A549 (cell line): ENCODE data around the gene RERE. TPM values are rescaled to one million over a fixed set of nuclear protein-coding genes. Genes with fewer than 3 reads are reported as not detected.
A peak's percentile ranks its signal among the peaks of the same experiment; 100 is the strongest.

ENCODE experiments used
- ATAC-seq, 2 experiments: fragments of 200-7000 bp in 1 of 2; fragments of >200 bp in 1 of 2; cut with Nextera tagmentation in 1 of 2; cut with Tn5 transposase in 1 of 2; 3 replicates each; pipeline versions ENCODE4 v1.8.0 to v1.9.1; 2018 to 2020; ENCODE audit warnings: mild to moderate bottlenecking in 1 of 2, moderate library complexity in 1 of 2
- CTCF ChIA-PET: fragments of 300-600 bp; sonication (Branson Sonifier 250); formaldehyde crosslinking; extraction: SDS; loops from one replicate; lab custom pipeline; 2021; ENCODE audit warnings: antibody characterized with exemption, inconsistent platforms; lab: Yijun Ruan, JAX
- POLR2A ChIA-PET: fragments of 350-600 bp; formaldehyde crosslinking; extraction: SDS; loops from one replicate; lab custom pipeline; 2021; ENCODE audit warnings: antibody characterized with exemption, inconsistent platforms; lab: Yijun Ruan, JAX
- DNase-seq, 2 experiments: peaks; one replicate each; pipeline versions ENCODE4 v3.0.0 to v3.0.0-alpha.2; 2011 to 2016; ENCODE audit warnings: low read depth in 1 of 2, low spot score in 1 of 2
- FAIRE-seq: peaks from 2 replicates; lab custom pipeline; 2011; peaks lifted over from hg19 to GRCh38; lab: Jason Lieb, UNC
- H3K27ac ChIP-seq, 2 experiments: fragments of >200 bp; sonication (Bioruptor Twin); formaldehyde crosslinking; 3 replicates each; pipeline ENCODE4 v1.5.1; 2016 to 2017
- H3K4me1 ChIP-seq: fragments of >200 bp; sonication (Bioruptor Twin); formaldehyde crosslinking; 3 replicates; pipeline ENCODE4 v1.6.1; 2016
- H3K4me2 ChIP-seq: fragments of >200 bp; sonication (Bioruptor Twin); formaldehyde crosslinking; 3 replicates; pipeline ENCODE4 v1.6.1; 2016
- H3K4me3 ChIP-seq: fragments of >200 bp; sonication (Bioruptor Twin); formaldehyde crosslinking; 3 replicates; pipeline ENCODE4 v1.5.1; 2016
- H3K9me3 ChIP-seq: fragments of >200 bp; sonication (Bioruptor Twin); formaldehyde crosslinking; 3 replicates; pipeline ENCODE4 v1.6.1; 2016
- BHLHE40 ChIP-seq: IDR thresholded peaks from 2 replicates; pipeline ENCODE4 v1.6.1; 2012; ENCODE audit warnings: low read depth, low read length, inconsistent platforms
- CBX2 ChIP-seq: fragments of 200-600 bp; sonication (generic); IDR thresholded peaks from 2 replicates; pipeline ENCODE4 v1.6.1; 2016; ENCODE audit warnings: low read depth, mild to moderate bottlenecking, borderline replicate concordance
- CBX8 ChIP-seq: fragments of 200-600 bp; sonication (generic); IDR thresholded peaks from 2 replicates; pipeline ENCODE4 v1.6.1; 2016
- CHD2 ChIP-seq: fragments of 150-350 bp; IDR thresholded peaks from 2 replicates; pipeline ENCODE4 v1.6.1; 2014; ENCODE audit warnings: low read length; ENCODE audit not compliant: partially characterized antibody
- CHD4 ChIP-seq: fragments of 200-600 bp; sonication (generic); IDR thresholded peaks from 2 replicates; pipeline ENCODE4 v1.6.1; 2016; ENCODE audit warnings: antibody characterized with exemption, mild to moderate bottlenecking, borderline replicate concordance
- EHF ChIP-seq: fragments of 250-450 bp; sonication (Bioruptor Pico); IDR thresholded peaks from 2 replicates; pipeline ENCODE4 v1.5.0; 2020; ENCODE audit warnings: mild to moderate bottlenecking
- EHMT2 ChIP-seq: fragments of 200-600 bp; sonication (generic); IDR thresholded peaks from 2 replicates; pipeline ENCODE4 v1.6.1; 2016; ENCODE audit warnings: antibody characterized with exemption, low read depth, mild to moderate bottlenecking, moderate library complexity
- ESRRA ChIP-seq: fragments of 150-350 bp; IDR thresholded peaks from 2 replicates; pipeline ENCODE4 v1.6.1; 2014; ENCODE audit warnings: mild to moderate bottlenecking, low read length, borderline replicate concordance
- GATA3 ChIP-seq: IDR thresholded peaks from 2 replicates; pipeline ENCODE4 v1.6.1; 2012; ENCODE audit warnings: borderline replicate concordance
- HEYL ChIP-seq: fragments of 250-450 bp; sonication (Bioruptor Pico); IDR thresholded peaks from 2 replicates; pipeline ENCODE4 v1.8.0; 2021; ENCODE audit warnings: mild to moderate bottlenecking, moderate library complexity
- MAFK ChIP-seq: fragments of 450-650 bp; IDR thresholded peaks from 2 replicates; pipeline ENCODE4 v1.6.1; 2014; ENCODE audit not compliant: partially characterized antibody
- MAZ ChIP-seq: fragments of 150-350 bp; IDR thresholded peaks from 2 replicates; pipeline ENCODE4 v1.6.1; 2014; ENCODE audit warnings: antibody characterized with exemption, low read depth, low read length, borderline replicate concordance
- NPAS2 ChIP-seq: fragments of 250-450 bp; sonication (Bioruptor Pico); IDR thresholded peaks from 2 replicates; pipeline ENCODE4 v1.8.0; 2022; ENCODE audit warnings: mild to moderate bottlenecking, moderate library complexity, borderline replicate concordance
- PHF8 ChIP-seq: fragments of 200-600 bp; sonication (generic); IDR thresholded peaks from 2 replicates; pipeline ENCODE4 v1.6.1; 2016; ENCODE audit warnings: low read depth, mild to moderate bottlenecking, antibody characterized with exemption, moderate library complexity, borderline replicate concordance
- POLR2AphosphoS2 ChIP-seq: conservative IDR thresholded peaks from 2 replicates; pipeline ENCODE4 v1.6.1; 2012; ENCODE audit warnings: low read length, improper control_type of control experiment, inconsistent platforms
- RAD21 ChIP-seq, 2 experiments: fragments of >200 bp in 1 of 2; sonication (Bioruptor Twin) in 1 of 2; formaldehyde crosslinking in 1 of 2; IDR thresholded peaks in 1 of 2; conservative IDR thresholded peaks in 1 of 2; 2 replicates in 1 of 2; 3 replicates in 1 of 2; pipeline ENCODE4 v1.6.1; 2012 to 2018; ENCODE audit warnings: inconsistent platforms in 1 of 2
- REST ChIP-seq: fragments of 200-600 bp; sonication (generic); IDR thresholded peaks from 2 replicates; pipeline ENCODE4 v1.6.1; 2016; ENCODE audit warnings: antibody characterized with exemption, mild to moderate bottlenecking, moderate library complexity
- RNF2 ChIP-seq: fragments of 200-600 bp; sonication (generic); IDR thresholded peaks from 2 replicates; pipeline ENCODE4 v1.6.1; 2016; ENCODE audit warnings: low read depth, mild to moderate bottlenecking, antibody characterized with exemption, moderate library complexity, borderline replicate concordance
- SMC3 ChIP-seq: fragments of >200 bp; sonication (Bioruptor Twin); formaldehyde crosslinking; IDR thresholded peaks from 3 replicates; pipeline ENCODE4 v1.6.1; 2018; ENCODE audit warnings: inconsistent platforms
- TFCP2L1 ChIP-seq: fragments of 250-450 bp; sonication (Bioruptor Pico); IDR thresholded peaks from 2 replicates; pipeline ENCODE4 v1.5.0; 2021; ENCODE audit warnings: mild to moderate bottlenecking
- TP53 ChIP-seq: fragments of 250-450 bp; sonication (Bioruptor Pico); IDR thresholded peaks from 2 replicates; pipeline ENCODE4 v1.5.0; 2021; ENCODE audit warnings: mild to moderate bottlenecking, moderate library complexity
- ZSCAN20 ChIP-seq: fragments of 250-450 bp; sonication (Bioruptor Pico); IDR thresholded peaks from 2 replicates; pipeline ENCODE4 v1.8.0; 2022; ENCODE audit warnings: mild to moderate bottlenecking, moderate library complexity
- WGBS: methylation state at CpG from one replicate; pipeline ENCODE4 v1.1.6; 2017; ENCODE audit errors: missing lambda C conversion rate; 5-methylcytosine and 5-hydroxymethylcytosine counted together
- polyA plus RNA-seq, 4 experiments: library from polyadenylated mRNA; depleted of rRNA in 3 of 4; stranded (reverse); fragments of >200 nt; fragmentation: RNase III in 1 of 4; extraction: RNeasy Plus Mini Kit Qiagen cat#74134 plus additional on column Dnase treatment in 1 of 4; gene quantifications; 2 replicates in 3 of 4; 3 replicates in 1 of 4; pipeline ENCODE4 v1.2.3, GENCODE V29; 2011 to 2017

The RERE gene
- polyA plus RNA-seq, 2 of the 4 experiments (the other 2 are of a cell fraction), result 12.6 to 28.6 TPM

- TF ChIP-seq REST (no peak), EHF (CRISPR knock-in tag) (no peak), MAFK (no peak), SMC3 (no peak), PHF8 (no peak), CHD4 (no peak)
- TF ChIP-seq, all 56 proteins: peak for 0
Measured at GRCh38 chr1:8465013-8465412, 352.4 kb downstream of the RERE start (continued).

- no peak for ATAC-seq
- 91% methylated on average over 4 of the region's 4 CpGs for WGBS
- FAIRE-seq, result no peak
Measured at GRCh38 chr1:8464377-8464776, 353.1 kb downstream of the RERE start.

GRCh38 chr1:8463144-8463927, 354.1 kb downstream of the RERE start:
- no peak overlapping the region for H3K4me3 ChIP-seq
- DNase-seq, result no peak
- no peak for TF ChIP-seq CHD2
- TF ChIP-seq ESRRA, result no peak
- TF ChIP-seq GATA3, result no peak
- no peak for TF ChIP-seq RNF2
- TF ChIP-seq EHMT2, result no peak
- TF ChIP-seq CBX2, result no peak
- TF ChIP-seq TFCP2L1 (CRISPR knock-in tag), result no peak
- no peak for TF ChIP-seq BHLHE40
- no peak for TF ChIP-seq CBX8
- no peak for TF ChIP-seq HEYL (CRISPR knock-in tag)
- no peak for TF ChIP-seq REST
- no peak for TF ChIP-seq ZSCAN20 (CRISPR knock-in tag)
- TF ChIP-seq, all 56 proteins: peak for 0
- POLR2A ChIA-PET, result no interaction called here
- no peak overlapping the region for H3K27ac ChIP-seq
- H3K9me3 ChIP-seq, result no peaks in the 10 kb centered on the region
- CTCF ChIA-PET, result no interaction called here
- FAIRE-seq, result no peak
- WGBS, result 64% methylated on average over 8 of the region's 8 CpGs
- 0 out of 3 replicates have a peak, but pooled peaks cover 8% of the 10 kb centered on the region for H3K4me1 ChIP-seq
- ATAC-seq, result peak in 1 of 2 experiments; percentile 44; a peak in 2 of 6 replicates
- no peak overlapping the region for H3K4me2 ChIP-seq

More at GRCh38 chr1:8464377-8464776, 353.1 kb downstream of the RERE start:
- Histone ChIP-seq H3K27ac (no peak overlapping the region), H3K4me1 (0 out of 3 replicates have a peak, but pooled peaks cover 8% of the 10 kb centered on the region), H3K4me2 (no peak overlapping the region), H3K4me3 (no peak overlapping the region), H3K9me3 (no peaks in the 10 kb centered on the region)
- ChIA-PET POLR2A (no interaction called here), CTCF (no interaction called here)
- no peak for DNase-seq
- TF ChIP-seq POLR2AphosphoS2 (no peak), RNF2 (no peak), MAZ (no peak), EHF (CRISPR knock-in tag) (no peak), RAD21 (conservative IDR thresholded peaks at IDR 0.05 in 1 of 2, IDR thresholded peaks at IDR 0.05 in 1 of 2) (no peak), MAFK (no peak), TP53 (CRISPR knock-in tag) (no peak), NPAS2 (CRISPR knock-in tag) (no peak)
